Measurements from ENCODE around the gene GNAZ. TPM values are rescaled to one million over a fixed set of nuclear protein-coding genes. Genes with fewer than 3 reads are reported as not detected.

The GNAZ gene
- total RNA-seq, 2 experiments from 2014 or later = 0.35 to 0.37 TPM

DNA sequence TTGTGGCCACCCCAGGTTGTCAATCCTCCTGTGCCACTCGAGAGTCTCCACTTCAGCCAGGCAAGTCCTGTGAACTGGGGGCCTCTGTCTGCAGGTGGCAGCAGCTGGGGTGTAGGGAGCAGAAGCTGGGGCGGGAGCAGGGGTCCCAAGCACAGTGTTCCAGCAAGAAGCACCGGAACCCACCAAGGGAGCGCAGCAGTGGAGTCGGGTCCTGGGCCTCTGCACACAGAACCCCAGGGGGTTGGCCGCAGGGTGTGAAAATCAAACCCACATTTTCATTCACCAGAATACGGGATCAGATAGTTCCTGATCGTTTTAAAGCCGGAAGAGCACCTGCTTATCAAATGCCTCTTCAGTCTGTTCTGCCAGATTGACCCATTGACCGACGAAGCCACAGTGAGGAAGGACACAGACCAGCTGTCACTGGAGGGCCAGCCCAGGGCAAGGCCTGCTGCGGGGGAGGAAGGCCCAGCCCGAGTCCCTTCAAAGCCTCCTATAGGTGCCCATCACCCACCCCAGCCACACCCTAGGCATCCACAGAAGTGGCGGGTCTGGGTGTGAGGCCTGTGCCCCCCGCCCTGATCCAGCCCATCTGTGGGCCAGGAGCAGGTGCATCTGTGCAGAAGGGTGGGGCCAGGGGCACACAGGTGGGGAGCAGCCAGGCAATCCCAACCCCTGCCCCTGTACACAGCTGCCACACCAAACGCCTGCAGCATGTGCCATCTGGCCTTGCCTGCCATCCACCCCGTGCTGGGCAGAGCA, 37.3 kb downstream of the GNAZ start:
- no peak for DNase-seq
- Mint-ChIP-seq H3K36me3 (ENCODE audit: low read depth) (no peaks in the 10 kb centered on the region), H3K4me3 (no peak overlapping the region), H3K4me1 (no peaks in the 10 kb centered on the region), H3K9me3 (no peaks in the 10 kb centered on the region), H3K27me3 (no peaks in the 10 kb centered on the region), H3K27ac (no peak overlapping the region)
- ChIA-PET POLR2A (no interaction called here), CTCF (no interaction called here)

DNA sequence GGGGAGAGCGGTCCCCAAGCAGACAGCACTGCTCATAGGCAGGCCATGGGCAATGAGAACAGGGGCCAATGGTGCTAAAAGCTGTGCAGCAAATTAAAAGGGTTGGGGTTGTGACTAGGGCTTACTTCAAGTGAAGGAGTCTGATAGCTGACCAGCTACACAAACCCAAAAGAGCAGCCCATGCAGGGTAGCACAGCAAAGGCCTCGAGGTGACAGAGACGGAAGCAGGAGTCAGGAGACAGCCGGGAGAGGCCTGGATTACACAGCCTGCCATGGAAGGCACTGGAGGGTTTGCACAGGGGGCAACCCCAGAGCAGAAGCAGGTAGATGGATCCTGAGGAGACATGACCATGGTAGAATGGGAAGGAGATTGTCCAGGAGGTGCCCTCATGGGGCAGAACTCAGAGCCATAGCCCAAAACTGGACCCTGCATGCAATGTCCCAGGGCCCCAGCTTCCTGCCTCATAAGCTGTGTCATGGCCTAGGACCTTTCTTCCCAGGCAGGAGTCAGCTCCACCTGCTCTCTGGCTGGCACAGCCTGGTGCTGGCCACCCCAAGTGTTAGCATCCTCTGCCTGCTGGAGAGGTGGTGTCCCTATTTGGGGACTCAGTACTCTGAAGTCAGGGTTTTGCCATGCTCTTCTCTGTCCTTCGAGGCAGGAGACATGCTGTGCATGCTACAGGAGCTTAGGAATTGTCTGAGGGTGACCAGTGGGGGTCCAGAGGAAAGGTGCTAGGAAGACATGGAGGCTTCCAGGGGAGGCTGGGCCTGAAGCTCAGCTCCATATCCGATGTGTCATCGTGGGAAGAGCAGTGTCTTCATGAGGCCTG, 38.1 kb downstream of the GNAZ start:
- H3K36me3 Mint-ChIP-seq (ENCODE audit: low read depth) = no peaks in the 10 kb centered on the region
- no peak for DNase-seq
- no peak overlapping the region for H3K27ac Mint-ChIP-seq
- no peaks in the 10 kb centered on the region for H3K4me1 Mint-ChIP-seq
- H3K9me3 Mint-ChIP-seq = no peaks in the 10 kb centered on the region
- no peak overlapping the region for H3K4me3 Mint-ChIP-seq
- H3K27me3 Mint-ChIP-seq = no peaks in the 10 kb centered on the region
- POLR2A ChIA-PET = no interaction called here
- CTCF ChIA-PET = interaction anchor here (1.3 to 1.6 kb wide), 2 partner anchors 8 to 11 kb away, joined by 4 read pairs; no protein-coding TSS in a partner anchor

DNA sequence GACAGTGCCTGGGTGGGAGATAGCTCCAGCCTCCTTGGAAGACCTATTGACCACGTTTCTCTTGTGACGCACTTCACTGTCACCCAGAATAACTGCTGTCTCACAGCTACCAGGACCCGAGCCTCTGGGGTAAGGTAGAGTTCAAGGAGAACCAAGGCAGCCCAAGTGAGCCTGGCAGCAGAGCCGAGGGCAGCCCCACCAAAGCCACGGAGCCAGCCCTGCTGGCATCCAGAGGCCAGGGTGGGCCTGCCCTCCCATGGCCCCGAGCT, 38.7 kb downstream of the GNAZ start:
- H3K9me3 Mint-ChIP-seq = no peaks in the 10 kb centered on the region
- H3K4me1 Mint-ChIP-seq = no peaks in the 10 kb centered on the region
- H3K27me3 Mint-ChIP-seq = no peaks in the 10 kb centered on the region
- no peak overlapping the region for H3K4me3 Mint-ChIP-seq
- POLR2A ChIA-PET = no interaction called here
- DNase-seq = no peak
- H3K27ac Mint-ChIP-seq = no peak overlapping the region
- CTCF ChIA-PET = interaction anchor here (1.3 to 1.6 kb wide), 2 partner anchors 9 to 10 kb away, joined by 4 read pairs; no protein-coding TSS in a partner anchor
- no peaks in the 10 kb centered on the region for H3K36me3 Mint-ChIP-seq (ENCODE audit: low read depth)

DNA sequence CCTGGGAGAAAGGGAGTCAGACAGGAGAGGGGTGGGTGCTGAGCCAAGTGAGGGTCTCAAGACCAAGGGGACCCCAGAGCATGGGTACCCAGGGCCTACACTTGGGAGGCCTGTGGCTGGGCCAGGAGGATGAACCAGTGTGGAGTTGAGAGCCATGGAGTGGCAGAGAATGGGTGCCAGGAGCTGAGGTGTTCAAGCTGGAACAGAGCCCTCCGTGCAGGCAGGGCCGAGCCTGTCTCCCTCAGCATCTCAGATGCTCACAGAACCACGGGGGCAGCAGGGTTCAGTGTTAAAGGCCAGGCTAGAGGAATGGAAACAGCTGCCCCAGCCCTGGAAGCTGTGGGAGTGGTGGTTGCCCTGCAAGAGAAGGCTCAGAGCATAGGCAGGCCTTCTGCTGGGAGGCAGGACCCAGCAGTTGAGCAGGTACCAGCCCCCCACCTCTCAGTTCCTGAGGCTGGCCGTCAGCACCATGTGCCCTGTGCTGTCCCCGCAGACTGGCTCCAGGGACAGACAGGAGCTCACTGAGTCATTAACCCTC, 39.2 kb downstream of the GNAZ start:
- ChIA-PET POLR2A (no interaction called here), CTCF (interaction anchor here (1.0 to 1.6 kb wide), 3 partner anchors 9 to 30 kb away, joined by 3 to 4 read pairs (median 4); no protein-coding TSS in a partner anchor)
- Mint-ChIP-seq H3K36me3 (ENCODE audit: low read depth) (no peaks in the 10 kb centered on the region), H3K27ac (no peak overlapping the region), H3K27me3 (no peaks in the 10 kb centered on the region), H3K9me3 (no peaks in the 10 kb centered on the region), H3K4me1 (no peaks in the 10 kb centered on the region), H3K4me3 (no peak overlapping the region)
- DNase-seq = no peak

DNA sequence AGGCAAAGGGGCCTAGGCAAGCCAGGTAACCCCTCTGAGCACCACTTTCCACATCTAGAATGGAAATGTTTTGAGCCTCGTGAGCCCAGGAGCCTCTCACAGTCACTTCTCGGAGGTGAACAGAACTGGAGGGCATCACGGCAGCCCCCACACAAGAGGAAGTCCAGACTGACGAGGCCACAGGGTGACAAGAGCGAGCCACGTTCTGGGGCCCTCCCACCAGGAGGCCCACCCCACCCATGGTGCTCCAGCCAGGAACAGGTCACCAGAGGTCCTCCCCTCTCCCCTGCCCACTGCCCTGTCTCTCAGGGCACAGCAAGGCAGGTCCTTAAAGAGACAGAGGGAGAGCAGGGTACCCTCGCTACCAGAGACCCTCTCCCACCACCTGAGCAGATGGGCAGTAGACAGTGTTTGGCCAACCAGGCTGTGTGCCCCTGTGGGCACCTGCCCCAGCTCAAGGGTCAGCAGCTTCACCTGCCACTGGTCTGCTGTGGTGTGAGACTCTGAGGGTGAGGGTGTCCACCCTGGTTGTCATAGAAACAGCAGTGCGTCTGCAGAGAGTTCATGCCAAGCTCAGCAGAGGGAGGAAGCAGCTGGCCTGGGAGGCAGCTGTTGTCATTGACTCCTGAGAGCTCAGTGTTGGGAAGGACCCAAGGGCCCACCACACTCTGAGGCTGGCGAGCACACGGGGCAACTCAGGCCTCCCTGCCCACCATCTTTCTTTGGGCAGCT, 40.0 kb downstream of the GNAZ start:
- Mint-ChIP-seq H3K4me1 (no peaks in the 10 kb centered on the region), H3K9me3 (no peaks in the 10 kb centered on the region), H3K4me3 (no peak overlapping the region), H3K27me3 (no peaks in the 10 kb centered on the region), H3K27ac (no peak overlapping the region), H3K36me3 (ENCODE audit: low read depth) (no peaks in the 10 kb centered on the region)
- DNase-seq = no peak
- CTCF ChIA-PET = interaction anchor here (1.0 kb wide), 1 partner anchor 30 kb away, joined by 3 read pairs; no protein-coding TSS in a partner anchor
- POLR2A ChIA-PET = no interaction called here

DNA sequence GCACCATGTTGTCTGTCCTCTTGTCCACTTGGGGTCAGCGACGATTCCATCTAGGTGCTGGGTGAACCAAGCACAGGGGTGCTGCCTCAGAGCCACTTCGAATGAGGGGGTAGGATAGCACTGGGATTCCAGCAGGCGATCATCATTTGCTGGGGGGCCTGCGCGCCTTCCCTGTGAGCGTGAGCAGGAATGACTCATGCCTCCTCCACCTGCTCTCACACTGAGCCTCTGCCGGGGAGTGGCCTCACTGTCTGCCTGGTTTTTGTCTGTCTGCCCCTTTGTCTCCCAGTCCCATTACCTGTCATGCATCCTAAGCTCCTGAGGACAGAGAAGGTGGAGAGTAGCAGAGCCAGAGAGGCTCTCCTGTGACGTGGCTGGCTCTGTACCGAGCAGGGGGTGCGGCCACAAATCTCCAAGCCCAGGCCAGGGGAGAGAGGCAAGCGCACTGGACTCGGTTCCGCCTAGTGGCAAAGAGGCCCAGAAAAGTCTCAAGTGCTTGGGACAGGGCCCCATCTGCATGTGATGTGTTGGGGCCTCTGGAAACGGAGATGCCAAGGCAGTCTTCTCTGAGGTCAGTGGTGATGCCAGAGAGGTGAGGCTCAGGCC, 40.7 kb downstream of the GNAZ start:
- H3K4me1 Mint-ChIP-seq = no peaks in the 10 kb centered on the region
- no peak overlapping the region for H3K27ac Mint-ChIP-seq
- H3K27me3 Mint-ChIP-seq = no peaks in the 10 kb centered on the region
- H3K36me3 Mint-ChIP-seq (ENCODE audit: low read depth) = no peaks in the 10 kb centered on the region
- ChIA-PET CTCF (no interaction called here), POLR2A (no interaction called here)
- no peaks in the 10 kb centered on the region for H3K9me3 Mint-ChIP-seq
- no peak for DNase-seq
- H3K4me3 Mint-ChIP-seq = no peak overlapping the region

DNA sequence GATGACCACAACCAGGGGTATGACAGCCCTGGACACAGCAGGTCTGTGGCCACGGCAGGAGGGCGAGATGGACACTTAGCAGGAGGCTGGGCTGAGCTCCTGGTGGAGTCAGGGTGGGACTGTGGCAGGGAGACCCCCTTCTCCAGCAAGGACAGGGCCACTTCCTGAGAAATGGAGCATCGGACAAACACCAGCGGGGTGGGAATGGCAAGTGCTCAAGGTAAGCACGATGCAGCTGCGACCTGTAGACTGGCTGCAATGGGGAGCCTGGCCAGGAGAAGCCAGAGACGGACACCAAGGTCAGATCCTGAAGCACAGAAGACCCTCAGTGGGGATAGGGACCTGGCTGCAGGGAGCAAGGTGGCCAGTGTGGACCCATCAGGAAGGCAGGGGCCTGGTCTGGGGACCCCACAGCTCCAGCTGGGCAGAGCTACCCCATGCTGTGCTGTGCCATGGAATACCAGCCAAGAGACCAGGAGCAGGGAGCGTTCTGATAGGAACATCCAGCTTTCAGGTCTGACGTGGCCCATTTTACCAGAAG, 42.2 kb downstream of the GNAZ start:
- Mint-ChIP-seq H3K27me3 (no peaks in the 10 kb centered on the region), H3K36me3 (ENCODE audit: low read depth) (no peaks in the 10 kb centered on the region), H3K4me3 (no peak overlapping the region), H3K4me1 (no peaks in the 10 kb centered on the region), H3K27ac (no peak overlapping the region), H3K9me3 (no peaks in the 10 kb centered on the region)
- no peak for DNase-seq
- POLR2A ChIA-PET = no interaction called here
- CTCF ChIA-PET = interaction anchor here (1.9 to 2.9 kb wide), 2 partner anchors 11 to 16 kb away, joined by 4 to 11 read pairs; no protein-coding TSS in a partner anchor

DNA sequence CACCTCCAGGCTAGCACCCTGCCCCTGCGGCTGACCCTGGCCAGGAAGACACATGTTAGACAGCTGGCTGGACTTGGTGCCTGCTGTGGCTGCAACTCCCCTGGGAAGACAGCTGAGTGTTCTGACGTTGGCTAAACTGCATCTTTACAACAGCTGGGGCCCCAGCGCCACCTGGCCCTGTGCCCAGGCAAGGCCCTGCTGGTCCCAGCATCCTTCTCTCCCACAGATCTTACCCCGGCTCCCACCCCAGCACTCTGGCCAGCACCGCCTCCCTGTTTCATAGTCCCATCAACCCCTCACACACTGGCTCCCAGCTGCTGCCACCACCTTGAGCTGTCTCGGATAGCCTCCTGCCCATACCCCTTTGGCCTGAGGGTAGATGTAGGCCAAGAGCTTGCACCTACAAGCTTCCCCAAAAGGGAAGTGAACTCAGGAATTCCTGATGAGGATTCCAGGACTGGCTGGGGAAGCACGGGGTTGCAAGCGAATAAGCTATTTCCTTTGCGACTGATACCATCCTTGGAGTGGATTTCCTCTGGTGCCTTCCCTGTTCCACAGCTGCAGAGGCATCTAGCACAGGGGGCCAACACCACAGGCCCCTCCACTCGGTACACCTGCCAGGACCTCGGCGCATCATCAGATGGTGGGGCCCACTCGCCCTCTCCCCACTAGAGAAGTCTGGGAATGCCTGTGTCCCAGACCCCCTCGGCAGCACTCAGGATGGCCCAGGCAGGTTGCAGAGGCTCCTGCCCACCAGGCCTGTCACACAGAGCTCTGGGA, 42.9 kb downstream of the GNAZ start:
- H3K27ac Mint-ChIP-seq = no peak overlapping the region
- no peaks in the 10 kb centered on the region for H3K27me3 Mint-ChIP-seq
- H3K4me3 Mint-ChIP-seq = no peak overlapping the region
- no peaks in the 10 kb centered on the region for H3K36me3 Mint-ChIP-seq (ENCODE audit: low read depth)
- no peaks in the 10 kb centered on the region for H3K4me1 Mint-ChIP-seq
- H3K9me3 Mint-ChIP-seq = no peaks in the 10 kb centered on the region
- no peak for DNase-seq
- POLR2A ChIA-PET = no interaction called here
- CTCF ChIA-PET = interaction anchor here (1.9 to 2.9 kb wide), 2 partner anchors 11 to 15 kb away, joined by 4 to 11 read pairs; no protein-coding TSS in a partner anchor

DNA sequence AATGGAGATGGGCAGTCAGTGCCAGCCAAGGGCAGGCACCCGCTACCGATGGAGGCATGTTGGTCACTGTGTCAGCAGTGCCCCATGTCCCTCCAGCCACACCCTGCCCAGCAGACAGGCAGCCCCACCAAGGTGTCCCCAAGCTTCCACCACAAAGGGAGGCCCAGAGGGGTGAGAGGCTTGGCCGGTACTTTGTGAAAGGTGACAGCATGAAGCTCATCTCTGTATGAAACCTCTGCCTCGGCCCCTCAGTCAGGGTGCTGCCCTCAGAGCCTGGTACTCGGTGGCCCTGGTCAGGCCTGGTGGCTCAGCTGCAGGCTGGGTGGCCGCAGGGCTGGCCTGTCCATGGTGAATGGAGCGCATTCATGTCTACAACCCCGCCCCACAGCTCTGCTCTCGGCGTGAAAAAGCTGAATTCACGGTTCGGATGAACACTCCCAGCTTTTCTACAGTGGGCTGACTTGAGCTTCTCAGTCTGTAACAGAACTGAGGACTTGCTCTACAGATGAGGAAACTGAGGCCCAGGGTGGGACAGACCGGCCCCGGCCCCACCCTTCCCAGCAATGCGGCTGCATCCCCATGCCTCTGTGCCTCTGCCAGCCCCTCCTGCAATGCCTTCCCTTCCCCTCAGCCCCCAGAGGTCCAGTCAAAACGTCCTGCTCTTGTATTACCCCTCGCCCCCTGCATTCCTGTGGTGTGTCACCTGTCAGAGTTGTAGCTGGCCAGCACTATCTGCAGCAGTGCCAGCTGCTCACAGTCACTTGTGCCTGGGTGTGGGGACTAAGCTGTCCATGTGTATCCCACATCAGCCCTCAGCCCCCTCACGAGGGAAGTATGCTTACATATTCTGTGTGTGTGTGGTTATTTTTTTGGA, 43.8 kb downstream of the GNAZ start:
- CTCF ChIA-PET = interaction anchor here (1.9 to 2.9 kb wide), 2 partner anchors 10 to 14 kb away, joined by 4 to 11 read pairs; no protein-coding TSS in a partner anchor
- Mint-ChIP-seq H3K4me3 (no peak overlapping the region), H3K27ac (no peak overlapping the region), H3K36me3 (ENCODE audit: low read depth) (no peaks in the 10 kb centered on the region), H3K27me3 (no peaks in the 10 kb centered on the region), H3K9me3 (no peaks in the 10 kb centered on the region), H3K4me1 (peaks cover 2% of the 10 kb centered on the region)
- POLR2A ChIA-PET = no interaction called here
- DNase-seq = no peak

DNA sequence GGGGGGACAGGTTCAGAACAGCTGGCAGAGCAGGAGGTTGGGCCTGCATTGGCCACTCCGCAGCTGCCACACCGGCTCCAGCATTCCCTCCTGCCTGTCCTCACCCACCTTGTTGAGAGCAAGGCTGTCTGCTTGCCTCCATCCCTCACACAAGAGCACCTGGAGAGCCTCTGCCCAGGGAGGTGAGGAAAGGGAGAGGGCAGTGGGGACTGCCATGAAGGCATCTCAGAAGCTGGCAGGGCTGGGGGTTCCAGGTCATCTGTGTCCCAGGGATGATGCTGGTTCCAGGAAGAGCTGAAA, 44.4 kb downstream of the GNAZ start:
- Mint-ChIP-seq H3K9me3 (peaks cover 3% of the 10 kb centered on the region), H3K4me1 (peaks cover 8% of the 10 kb centered on the region), H3K4me3 (no peak overlapping the region), H3K27me3 (no peaks in the 10 kb centered on the region), H3K27ac (no peak overlapping the region), H3K36me3 (ENCODE audit: low read depth) (peaks cover 4% of the 10 kb centered on the region)
- ChIA-PET CTCF (interaction anchor here (2.9 kb wide), 1 partner anchor 14 kb away, joined by 11 read pairs; no protein-coding TSS in a partner anchor), POLR2A (no interaction called here)
- no peak for DNase-seq

DNA sequence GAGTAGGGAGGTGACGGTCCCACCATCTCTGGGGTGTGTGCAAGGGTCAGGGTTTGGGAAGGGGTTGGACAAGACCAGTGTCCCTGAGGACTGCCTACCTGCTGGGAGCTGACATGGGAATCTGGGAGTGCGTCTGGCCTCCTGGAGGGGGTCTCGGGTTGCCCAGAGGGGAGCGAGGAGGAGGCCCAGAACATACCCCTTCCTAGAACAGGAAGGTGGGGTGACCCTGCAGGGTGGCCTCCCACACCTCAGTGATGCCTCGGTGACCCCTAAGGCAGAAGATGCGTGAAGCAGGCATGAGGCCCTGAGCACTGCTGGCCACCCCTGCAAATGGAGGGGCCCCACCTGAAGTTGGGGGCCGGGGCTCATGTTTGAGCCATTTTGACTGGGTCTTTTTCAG, 45.0 kb downstream of the GNAZ start:
- H3K27ac Mint-ChIP-seq = peak overlapping the region; percentile 13
- CTCF ChIA-PET = interaction anchor here (2.9 kb wide), 1 partner anchor 13 kb away, joined by 11 read pairs; no protein-coding TSS in a partner anchor

More for the DNA sequence above, 45.0 kb downstream of the GNAZ start:
- DNase-seq = no peak
- peaks cover 6% of the 10 kb centered on the region for H3K36me3 Mint-ChIP-seq (ENCODE audit: low read depth)
- peaks cover 3% of the 10 kb centered on the region for H3K9me3 Mint-ChIP-seq
- H3K4me3 Mint-ChIP-seq = no peak overlapping the region
- no peaks in the 10 kb centered on the region for H3K27me3 Mint-ChIP-seq
- POLR2A ChIA-PET = no interaction called here
- peaks cover 15% of the 10 kb centered on the region for H3K4me1 Mint-ChIP-seq
